Liver (tissue), 9 donors: Measurements from ENCODE around the gene CSMD2. TPM values are rescaled to one million over a fixed set of nuclear protein-coding genes. Genes with fewer than 3 reads are reported as not detected.

Experiments used
- DNase-seq: peaks from one replicate; pipeline ENCODE4 v3.0.0-alpha.2; 2017; ENCODE audit warnings: low spot score
- H3K27ac ChIP-seq, 2 donors: one replicate each; pipeline ENCODE4 v1.7.0; 2013; ENCODE audit warnings: inconsistent platforms in 2 of 2, low read length in 2 of 2, control low read depth in 1 of 2, low read depth in 1 of 2, mild to moderate bottlenecking in 1 of 2
- H3K27me3 ChIP-seq, 4 donors: one replicate each; pipeline versions ENCODE4 v1.6.1 to v1.7.0; 2013; ENCODE audit warnings: low read length in 3 of 4, inconsistent platforms in 1 of 4, mild to moderate bottlenecking in 1 of 4, moderate library complexity in 1 of 4; ENCODE audit not compliant: control insufficient read depth in 4 of 4, insufficient read depth in 4 of 4
- H3K36me3 ChIP-seq, 4 donors: one replicate each; pipeline versions ENCODE4 v1.6.1 to v1.7.0; 2013; ENCODE audit warnings: low read length in 3 of 4, mild to moderate bottlenecking in 3 of 4, low read depth in 1 of 4, moderate library complexity in 1 of 4; ENCODE audit not compliant: control insufficient read depth in 4 of 4, insufficient read depth in 3 of 4
- H3K4me1 ChIP-seq, 4 donors: one replicate each; pipeline versions ENCODE4 v1.6.1 to v1.7.0; 2013; ENCODE audit warnings: low read length in 3 of 4, mild to moderate bottlenecking in 3 of 4, moderate library complexity in 1 of 4; ENCODE audit not compliant: control insufficient read depth in 4 of 4, insufficient read depth in 4 of 4
- H3K4me3 ChIP-seq, 3 donors: one replicate each; pipeline versions ENCODE4 v1.6.1 to v1.7.0; 2013; ENCODE audit warnings: low read length in 3 of 3, control low read depth in 1 of 3, low read depth in 1 of 3, mild to moderate bottlenecking in 1 of 3
- H3K9ac ChIP-seq, 2 donors: one replicate each; pipeline ENCODE4 v1.7.0; 2013; ENCODE audit warnings: low read length in 2 of 2, mild to moderate bottlenecking in 2 of 2, moderate library complexity in 2 of 2, control low read depth in 1 of 2, low read depth in 1 of 2
- H3K9me3 ChIP-seq, 4 donors: one replicate each; pipeline versions ENCODE4 v1.6.1 to v1.7.0; 2013; ENCODE audit warnings: low read length in 3 of 4; ENCODE audit not compliant: control insufficient read depth in 4 of 4
- ATF3 ChIP-seq: IDR thresholded peaks from 2 replicates; pipeline ENCODE4 v1.6.1; 2016; ENCODE audit warnings: antibody characterized with exemption
- CTCF ChIP-seq: fragments of 150-350 bp; IDR thresholded peaks from 2 replicates; pipeline ENCODE4 v1.5.1; 2017; ENCODE audit warnings: improper control_type of control experiment, low read depth, low read length; ENCODE audit not compliant: missing input control
- EGR1 ChIP-seq, 2 donors: IDR thresholded peaks; 2 replicates each; pipeline ENCODE4 v1.6.1; 2016 to 2018; ENCODE audit warnings: antibody characterized with exemption in 2 of 2, low read depth in 2 of 2
- FOXA1 ChIP-seq: IDR thresholded peaks from 2 replicates; pipeline ENCODE4 v1.6.1; 2016; ENCODE audit warnings: antibody characterized with exemption
- FOXA2 ChIP-seq: IDR thresholded peaks from 2 replicates; pipeline ENCODE4 v1.6.1; 2016; ENCODE audit warnings: antibody characterized with exemption
- HNF4G ChIP-seq: IDR thresholded peaks from 2 replicates; pipeline ENCODE4 v1.6.1; 2016; ENCODE audit warnings: antibody characterized with exemption
- JUND ChIP-seq, 2 donors: IDR thresholded peaks; 2 replicates each; pipeline ENCODE4 v1.6.1; 2016; ENCODE audit warnings: antibody characterized with exemption in 2 of 2
- MAX ChIP-seq: IDR thresholded peaks from 2 replicates; pipeline ENCODE4 v1.6.1; 2016; ENCODE audit warnings: antibody characterized with exemption
- NR2F2 ChIP-seq: IDR thresholded peaks from 2 replicates; pipeline ENCODE4 v1.6.1; 2016; ENCODE audit warnings: antibody characterized with exemption
- RAD21 ChIP-seq, 2 donors: IDR thresholded peaks; 2 replicates each; pipeline ENCODE4 v1.6.1; 2016; ENCODE audit warnings: antibody characterized with exemption in 2 of 2, mild to moderate bottlenecking in 2 of 2
- SP1 ChIP-seq: IDR thresholded peaks from 2 replicates; pipeline ENCODE4 v1.6.1; 2018; ENCODE audit warnings: antibody characterized with exemption, mild to moderate bottlenecking
- ZBTB33 ChIP-seq: IDR thresholded peaks from 2 replicates; pipeline ENCODE4 v1.6.1; 2016; ENCODE audit warnings: antibody characterized with exemption
- WGBS: extraction: QIAGEN DNeasy Blood & Tissue Kit; methylation state at CpG from one replicate; pipeline ENCODE4 v1.1.7; 2013; 5-methylcytosine and 5-hydroxymethylcytosine counted together
- polyA plus RNA-seq, 2 donors: library from polyadenylated mRNA; stranded (reverse) in 1 of 2; unstranded in 1 of 2; fragments of 200-250 nt in 1 of 2; fragments of >200 nt in 1 of 2; fragmentation: Nextera tagmentation in 1 of 2; extraction: Ambion mirVana in 1 of 2; gene quantifications; one replicate each; pipeline versions ENCODE4 v1.2.1 to v1.2.3, GENCODE V29; 2013 to 2015
- total RNA-seq, 2 donors: library from RNA; depleted of rRNA; stranded (reverse); fragments of >200 nt; gene quantifications; one replicate each; pipeline ENCODE4 v1.2.3, GENCODE V29; 2014
- donor health status: healthy.
- donor health status: healthy.
- donor health status: healthy.
- donor health status: healthy.
- donor health status: healthy.

CSMD2 gene
- total and polyA plus RNA-seq, 4 donors = 0.08 to 0.09 TPM; not detected in 2

- Histone ChIP-seq H3K4me1 (no peaks in the 10 kb centered on the region), H3K9ac (no peak overlapping the region), H3K9me3 (no peaks in the 10 kb centered on the region), H3K27me3 (peaks cover 0 to 8% (median 2%) of the 10 kb centered on the region in 4 donors), H3K27ac (no peak overlapping the region), H3K36me3 (no peaks in the 10 kb centered on the region), H3K4me3 (no peak overlapping the region)
- WGBS = 82% methylated on average over 7 of the region's 7 CpGs
- no peak for TF ChIP-seq HNF4G
- TF ChIP-seq SP1 = no peak
- no peak for TF ChIP-seq FOXA1
- TF ChIP-seq ATF3 = no peak
- TF ChIP-seq MAX = no peak
- TF ChIP-seq ZBTB33 = no peak
- no peak for TF ChIP-seq CTCF
- no peak for DNase-seq
Observed at GRCh38 chr1:33680281-33680840, 484.7 kb downstream of the CSMD2 start.

GRCh38 chr1:33670567-33670966 is 494.5 kb downstream of the CSMD2 start:
- Histone ChIP-seq H3K27ac (no peak overlapping the region), H3K9me3 (no peaks in the 10 kb centered on the region), H3K36me3 (no peaks in the 10 kb centered on the region), H3K4me1 (no peaks in the 10 kb centered on the region), H3K27me3 (peaks cover 0 to 15% (median 0%) of the 10 kb centered on the region in 4 donors), H3K4me3 (no peak overlapping the region), H3K9ac (no peak overlapping the region)
- no peak for TF ChIP-seq NR2F2
- no peak for DNase-seq
- 47% methylated on average over 1 of the region's 1 CpG for WGBS

- no peaks in the 10 kb centered on the region for H3K36me3 ChIP-seq
- H3K27ac ChIP-seq = no peak overlapping the region
- WGBS = 63% methylated on average over 3 of the region's 3 CpGs
- H3K9me3 ChIP-seq = no peaks in the 10 kb centered on the region
- H3K27me3 ChIP-seq = peaks cover 0 to 15% (median 0%) of the 10 kb centered on the region in 4 donors
- DNase-seq = no peak
- H3K9ac ChIP-seq = no peak overlapping the region
- no peak overlapping the region for H3K4me3 ChIP-seq
- no peak for TF ChIP-seq EGR1 (IDR thresholded peaks at IDR 0.05; ENCODE audit: low read depth in 2 of 2)
- TF ChIP-seq HNF4G = no peak
- TF ChIP-seq FOXA2 = no peak
- TF ChIP-seq JUND (IDR thresholded peaks at IDR 0.05) = no peak
- TF ChIP-seq RAD21 (IDR thresholded peaks at IDR 0.05) = no peak
- no peaks in the 10 kb centered on the region for H3K4me1 ChIP-seq
Observed at GRCh38 chr1:33668695-33669094, 496.3 kb downstream of the CSMD2 start.
